Fibroblast of skin of back (primary cell): ENCODE measurements around the gene STAB2.
A peak's percentile ranks its signal among the peaks of the same experiment; 100 is the strongest.

Experiments used
- DNase-seq: peaks from one replicate; pipeline ENCODE4 v3.0.0-alpha.2; 2013

Gene STAB2

DNA sequence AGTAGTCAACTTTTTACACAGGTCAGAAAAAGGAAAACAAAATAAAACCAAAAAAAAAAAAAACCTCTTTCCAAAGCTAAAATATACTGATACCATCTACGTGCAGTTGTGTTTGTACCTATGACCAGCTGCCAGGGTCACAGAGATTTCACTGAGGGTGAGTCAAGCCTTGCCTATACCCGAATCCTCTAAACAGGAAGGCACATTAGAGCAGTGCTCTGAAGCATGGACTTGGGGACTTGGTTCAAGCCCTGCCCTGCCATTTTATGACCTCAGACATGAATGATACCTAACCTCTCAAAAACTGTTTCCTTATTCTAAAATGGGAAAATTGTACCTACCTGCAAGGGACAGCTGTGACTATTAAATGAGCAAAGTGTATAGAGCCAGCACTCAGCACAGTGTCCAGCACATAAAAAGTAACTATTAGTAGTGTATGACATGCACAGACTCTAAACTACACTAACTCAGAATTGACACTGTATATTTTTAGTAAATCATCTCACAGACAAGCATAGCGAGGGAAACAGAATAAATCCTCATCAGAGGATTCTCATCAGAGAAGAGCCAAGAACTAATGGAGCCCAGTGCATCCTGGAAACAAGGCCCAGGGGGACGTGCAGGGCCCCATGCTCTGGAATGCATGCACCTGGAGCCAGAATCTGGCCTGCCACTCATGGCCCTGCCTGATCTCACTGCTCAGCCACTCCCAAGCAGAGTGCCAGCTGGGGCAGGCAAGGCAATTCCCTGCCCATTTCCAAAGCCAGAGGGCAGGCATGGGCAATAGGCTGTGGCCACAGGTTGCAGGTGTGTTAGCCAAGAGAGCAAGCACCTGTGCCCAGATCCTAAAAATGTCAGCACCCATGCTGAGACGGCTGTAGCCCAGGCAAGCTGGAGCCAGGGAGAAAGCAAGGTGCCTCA lies 196.9 kb downstream of the STAB2 start:
- DNase-seq: no peak

GRCh38 chr12:103785243-103786031 lies 198.4 kb downstream of the STAB2 start:
- DNase-seq: peak; percentile 27

DNA sequence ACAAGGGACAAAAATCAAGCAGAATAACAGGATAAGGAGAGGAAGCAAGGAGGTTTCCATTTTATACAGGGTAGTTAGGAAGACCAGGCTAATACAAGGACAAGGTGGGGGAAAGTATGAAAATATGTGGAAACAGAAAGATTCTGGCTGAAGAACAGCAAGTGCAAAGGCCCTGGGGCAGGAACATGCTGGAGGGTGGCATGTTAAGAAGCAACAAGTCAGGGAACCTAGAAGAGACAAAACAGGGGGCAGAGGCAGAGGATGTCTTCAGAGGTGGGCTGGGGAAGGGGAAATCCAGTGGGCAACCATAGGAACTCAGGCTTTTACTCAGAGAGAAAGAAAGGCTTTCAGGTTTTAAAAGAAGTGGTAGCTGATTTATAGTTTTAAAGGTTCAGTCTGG lies 199.1 kb downstream of the STAB2 start:
- no peak for DNase-seq

DNA sequence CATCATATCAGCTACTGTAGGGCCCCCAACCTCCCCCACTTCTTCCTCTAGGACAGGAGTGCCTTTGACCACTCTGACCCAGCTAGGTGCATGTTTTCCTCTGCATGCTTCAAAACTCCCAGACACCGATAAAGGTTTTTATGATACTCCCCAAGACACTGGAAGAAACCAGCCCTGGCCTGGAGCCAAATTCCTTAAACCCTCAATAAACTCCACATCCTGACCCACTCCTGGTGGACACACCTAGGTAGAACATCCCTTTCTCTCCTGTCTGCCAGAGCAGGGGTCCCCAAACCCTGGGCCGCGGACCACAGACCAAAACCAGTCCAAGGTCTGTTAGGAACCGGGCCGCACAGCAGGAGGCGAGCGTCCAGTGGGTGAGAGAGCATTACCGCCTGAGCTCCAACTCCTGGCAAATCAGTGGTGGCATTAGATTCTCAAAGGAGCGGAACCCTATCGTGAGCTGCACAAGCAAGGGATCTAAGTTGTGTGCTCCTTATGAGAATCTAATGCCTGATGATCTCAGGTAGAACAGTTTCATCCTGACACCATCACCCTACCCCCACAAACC lies 204.4 kb downstream of the STAB2 start:
- no peak for DNase-seq

- no peak for DNase-seq
Observed at GRCh38 chr12:103793046-103793445, 206.0 kb downstream of the STAB2 start.

GRCh38 chr12:103793512-103794045 lies 206.5 kb downstream of the STAB2 start:
- no peak for DNase-seq

- DNase-seq: no peak
Observed at GRCh38 chr12:103794309-103795213, 207.5 kb downstream of the STAB2 start.

- no peak for DNase-seq
Observed at GRCh38 chr12:103798586-103798985, 211.5 kb downstream of the STAB2 start.

GRCh38 chr12:103799504-103799856 lies 212.4 kb downstream of the STAB2 start:
- DNase-seq: no peak

DNA sequence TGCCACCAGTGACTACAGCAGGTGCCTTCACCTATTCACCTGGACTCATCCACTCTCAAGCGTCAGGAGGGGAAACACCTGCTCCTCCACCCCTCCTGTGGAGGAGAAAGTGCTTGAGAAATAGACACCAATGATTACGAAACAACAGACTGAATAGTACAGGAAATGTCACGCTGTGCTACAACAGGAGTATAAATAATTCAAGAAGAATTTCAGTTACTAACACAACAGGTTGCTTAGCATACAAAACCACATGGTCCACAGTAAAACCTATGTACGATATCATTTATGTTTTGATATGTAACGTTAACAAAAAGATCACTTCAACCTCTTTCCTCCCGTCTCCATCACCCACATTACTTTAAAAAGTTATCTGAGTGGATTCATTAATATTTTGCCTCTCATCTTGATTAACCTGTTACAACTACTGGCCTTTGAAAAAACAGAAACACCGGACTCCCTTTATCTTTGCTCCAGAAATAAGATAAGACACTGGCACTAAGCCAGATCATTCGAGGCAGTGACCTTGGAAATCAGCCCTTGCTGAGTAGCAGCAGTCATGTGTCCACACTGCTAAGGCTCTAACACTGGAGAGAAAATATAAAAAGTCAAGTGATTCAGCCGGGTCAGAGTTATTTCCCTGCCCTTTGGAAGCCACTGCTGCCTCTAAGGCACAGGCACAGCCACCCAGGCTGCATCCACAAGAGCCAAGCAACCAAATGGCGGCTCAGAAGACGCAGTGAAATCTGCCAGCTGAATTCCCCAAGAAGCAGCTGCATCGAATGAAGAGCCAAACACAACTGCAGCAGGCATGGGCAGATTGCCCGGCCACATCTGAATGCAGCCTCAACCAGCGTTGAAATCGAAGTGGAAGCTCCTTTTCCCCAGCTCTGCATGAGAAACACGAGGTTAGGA lies 213.0 kb downstream of the STAB2 start:
- DNase-seq: peak; percentile 36

- DNase-seq: peak; percentile 17
Observed at GRCh38 chr12:103801709-103802585, 214.9 kb downstream of the STAB2 start.

DNA sequence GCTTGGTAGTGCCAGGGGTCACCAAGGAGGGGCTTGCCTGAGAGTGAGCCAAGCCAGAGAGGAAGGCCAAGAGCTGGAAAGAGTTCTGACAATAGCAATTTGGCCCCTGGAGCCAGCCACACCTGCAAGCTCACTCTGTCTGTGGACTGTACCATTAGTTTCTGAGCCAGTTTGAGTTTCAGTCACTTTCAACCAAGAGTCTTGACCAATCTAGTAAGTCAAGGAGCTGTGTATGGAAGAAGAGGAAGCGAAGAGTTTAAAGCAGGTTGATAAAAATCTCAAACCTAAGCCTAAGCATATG lies 215.5 kb downstream of the STAB2 start:
- DNase-seq: no peak

DNA sequence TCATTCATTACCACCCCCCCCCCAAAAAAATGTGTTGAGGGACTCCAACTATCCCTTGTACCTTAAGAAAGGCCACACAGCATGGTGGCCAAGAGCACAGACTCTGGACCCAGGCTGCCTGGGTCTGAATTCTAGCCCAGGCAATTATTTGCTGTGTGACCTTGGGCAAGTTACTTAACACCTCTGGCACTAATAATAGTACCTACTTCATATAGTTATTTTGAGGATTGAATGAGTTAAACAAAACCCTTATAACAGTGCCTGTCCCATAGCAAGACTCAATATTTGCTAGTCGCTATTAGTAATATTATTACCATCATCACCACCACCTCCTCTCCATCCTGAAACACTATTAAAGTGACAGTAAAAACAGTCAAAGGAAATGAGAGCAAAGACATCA lies 216.8 kb downstream of the STAB2 start:
- no peak for DNase-seq

GRCh38 chr12:103805655-103806360 lies 218.7 kb downstream of the STAB2 start:
- DNase-seq: no peak

- DNase-seq: no peak
Observed at GRCh38 chr12:103806803-103807202, 219.7 kb downstream of the STAB2 start.

- no peak for DNase-seq
Observed at GRCh38 chr12:103807561-103808238, 220.6 kb downstream of the STAB2 start.

- no peak for DNase-seq
Observed at GRCh38 chr12:103808239-103808880, 221.3 kb downstream of the STAB2 start.

GRCh38 chr12:103809154-103809553 lies 222.1 kb downstream of the STAB2 start:
- DNase-seq: no peak
